H1 (cell line): Measurements from ENCODE around the gene PIK3CA. TPM values are rescaled to one million over a fixed set of nuclear protein-coding genes. Genes with fewer than 3 reads are reported as not detected.

ENCODE experiments used
- EZH2 ChIP-seq: fragments of 200-600 bp; sonication (generic); IDR thresholded peaks from 2 replicates; pipeline ENCODE4 v1.7.1; 2012; ENCODE audit warnings: low read depth, mild to moderate bottlenecking, moderate library complexity, low read length, inconsistent platforms; ENCODE audit not compliant: severe bottlenecking
- HDAC2 ChIP-seq, 2 experiments: fragments of 300-600 bp in 1 of 2; sonication (generic) in 1 of 2; IDR thresholded peaks; 2 replicates each; pipeline ENCODE4 v1.6.1; 2011 to 2012; ENCODE audit warnings: low read depth in 2 of 2, low read length in 2 of 2, mild to moderate bottlenecking in 2 of 2, moderate library complexity in 2 of 2, borderline replicate concordance in 1 of 2, inconsistent platforms in 1 of 2
- POU5F1 ChIP-seq: IDR thresholded peaks from 2 replicates; pipeline ENCODE4 v1.6.1; 2011; ENCODE audit warnings: low read depth, mild to moderate bottlenecking, low read length, moderate library complexity
- RBBP5 ChIP-seq: IDR thresholded peaks from 2 replicates; pipeline ENCODE4 v1.7.1; 2012; ENCODE audit warnings: low read depth, mild to moderate bottlenecking, inconsistent platforms, low read length, moderate library complexity, borderline replicate concordance
- RNF2 ChIP-seq: fragments of 200-900, 300-1000 bp; sonication (generic); IDR thresholded peaks from 2 replicates; pipeline ENCODE4 v1.7.1; 2016; ENCODE audit warnings: borderline replicate concordance, low read depth, mild to moderate bottlenecking, antibody characterized with exemption, low read length; ENCODE audit not compliant: poor library complexity, severe bottlenecking; ENCODE audit errors: missing control alignments
- SIRT6 ChIP-seq: IDR thresholded peaks from one replicate; pipeline ENCODE4 v1.7.1; 2012; ENCODE audit warnings: low read length, inconsistent platforms
- polyA plus RNA-seq, 7 experiments: library from polyadenylated mRNA; depleted of rRNA in 3 of 7; stranded (reverse) in 5 of 7; unstranded in 2 of 7; fragments of >200 nt in 5 of 7; fragments of 200-250 nt in 2 of 7; gene quantifications; 1 replicate in 5 of 7; 2 replicates in 1 of 7; 4 replicates in 1 of 7; pipeline versions ENCODE4 v1.2.1 to v1.2.3, GENCODE V29; 2011 to 2013; ENCODE audit warnings: missing spikeins in 2 of 7, mixed read lengths in 2 of 7
- total RNA-seq: library from RNA; stranded (reverse); fragmentation: NEBNext Ultra II Directional; extraction: Animal tissue kit (Norgen Biotek cat#: 25700); gene quantifications from 2 replicates; pipeline ENCODE4 v1.2.1, GENCODE V29; 2021

Gene PIK3CA
- total and polyA plus RNA-seq, 2 of the 8 experiments (the other 6 are each of a cell fraction or from before 2014, with no cell fraction given): 1.6 to 11.3 TPM

- TF ChIP-seq EZH2: no peak
- no peak for TF ChIP-seq SIRT6
- no peak for TF ChIP-seq RBBP5
- no peak for TF ChIP-seq RNF2
- no peak for TF ChIP-seq HDAC2 (IDR thresholded peaks at IDR 0.05; ENCODE audit: borderline replicate concordance in 1 of 2, low read depth in 2 of 2, low read length in 2 of 2)
- TF ChIP-seq POU5F1: no peak
Measured at GRCh38 chr3:179181021-179181472, 32.9 kb downstream of the PIK3CA start (continued).
